ENCODE data around the gene PDSS1. TPM values are rescaled to one million over a fixed set of nuclear protein-coding genes. Genes with fewer than 3 reads are reported as not detected.

Gene PDSS1
- total and polyA plus RNA-seq, 5 donors, result 2.8 to 7.4 (median 4.9) TPM

Other genes with a start within 250 kb of the PDSS1 start
- gene ABI1, start 163.3 kb downstream of the PDSS1 start, total RNA-seq, result 10 to 100 TPM; 24.8 to 28.2 (median 26.5) TPM
- 9.6 TPM for gene ABI1, start 163.3 kb downstream of the PDSS1 start, polyA plus RNA-seq